Activated effector memory CD4-positive, alpha-beta T cell treated with Interleukin-2 at 50 U/mL for 16 hours (primary cell): ENCODE data around the gene SH3TC1.

Source experiments
- DNase-seq: peaks from one replicate; pipeline ENCODE4 v3.0.0-alpha.2; 2020

SH3TC1 gene

GRCh38 chr4:8198906-8199593 lies at the start of gene SH3TC1:
Gene SH3TC1 (plus strand): TSS chr4:8199290. CDS start chr4:8205195, 5,905 bp downstream.
- DNase-seq: peak; percentile 59

DNA sequence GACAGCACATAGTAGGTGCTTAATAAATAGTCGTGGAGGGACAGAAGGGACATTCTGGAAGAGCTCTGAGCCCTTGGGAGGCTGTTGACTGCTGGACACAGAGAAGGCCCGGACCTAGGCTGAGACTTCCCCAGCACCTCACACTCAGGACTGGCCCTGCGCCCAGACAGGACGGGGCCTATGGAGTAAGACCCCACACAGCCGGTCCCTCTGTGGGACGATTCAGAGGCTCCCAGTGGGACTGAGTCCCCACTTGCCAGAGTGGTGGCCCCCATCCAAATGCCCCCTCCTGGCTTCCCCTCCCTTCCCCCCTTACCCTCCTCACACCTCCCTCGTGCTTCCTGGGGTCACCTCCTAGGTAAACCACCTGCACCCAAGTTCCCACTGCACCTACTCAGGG lies 49.4 kb upstream of the SH3TC1 start:
- no peak for DNase-seq

DNA sequence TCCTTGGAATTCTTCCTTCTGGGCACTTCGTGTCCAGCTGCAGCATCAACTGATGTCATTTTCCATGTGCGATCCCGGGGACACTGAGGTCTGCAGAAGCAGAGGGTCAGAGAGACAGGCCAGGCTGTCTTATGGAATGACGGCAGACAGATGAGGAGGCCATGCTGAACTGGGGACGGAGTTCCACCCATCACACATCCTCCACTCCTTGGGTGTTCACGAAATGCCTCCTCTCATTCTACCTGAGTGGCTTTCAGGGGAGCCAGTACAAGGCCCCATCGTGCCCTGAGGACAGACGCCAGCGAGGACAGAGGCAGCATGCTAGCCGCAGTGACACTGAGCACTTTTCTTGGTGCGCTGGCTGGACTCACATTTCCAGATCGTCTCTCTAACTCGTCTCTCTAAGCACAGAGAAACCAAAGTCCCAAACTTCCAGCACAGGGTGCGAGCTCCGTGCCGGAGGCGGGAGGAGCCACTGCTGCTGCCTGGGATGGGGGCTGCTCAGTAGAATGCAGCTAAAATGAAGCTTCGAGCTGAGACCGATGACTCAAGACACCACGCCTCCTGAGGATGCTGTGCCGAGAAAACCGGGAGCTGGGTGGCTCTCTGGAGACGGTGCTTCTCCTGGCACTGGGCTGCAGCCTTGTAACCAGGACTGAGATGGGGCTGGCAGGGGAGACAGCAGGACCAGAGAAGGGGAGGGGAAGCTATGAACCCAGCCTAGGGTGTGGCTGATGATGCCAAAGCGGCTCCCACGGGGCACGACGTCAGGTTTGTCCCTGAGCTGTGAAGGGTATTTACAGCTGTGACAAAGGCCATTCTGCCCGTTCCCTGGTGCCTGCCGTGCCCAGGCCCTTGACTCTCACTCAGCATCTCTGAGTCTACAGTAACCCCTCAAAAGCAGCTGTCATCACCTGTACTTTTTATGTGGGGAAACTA lies 48.7 kb upstream of the SH3TC1 start:
- DNase-seq: no peak

DNA sequence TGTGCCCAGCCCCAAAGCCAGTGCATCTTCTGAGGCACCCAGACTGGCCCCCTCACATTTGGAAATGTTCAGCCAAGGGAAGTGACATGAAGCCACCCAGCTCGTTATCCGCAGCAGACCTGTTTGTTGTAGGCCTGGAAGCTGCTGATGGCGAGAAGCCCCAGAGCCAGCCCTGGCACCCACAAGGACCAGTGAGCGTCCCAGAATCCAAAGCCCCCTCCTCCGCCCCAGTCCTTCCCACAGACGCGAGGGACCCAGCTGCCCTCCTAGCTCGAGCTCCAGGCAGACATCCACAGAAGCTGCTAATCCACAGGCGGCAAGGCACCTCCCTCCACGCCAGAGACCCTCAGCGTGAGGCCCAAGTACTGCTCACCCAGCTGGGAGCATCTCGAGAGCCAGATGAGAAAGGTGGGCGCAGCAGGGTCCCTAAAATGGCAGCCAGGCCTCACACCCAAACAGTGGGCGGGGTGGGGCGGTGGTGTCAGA lies 47.9 kb upstream of the SH3TC1 start:
- no peak for DNase-seq

- no peak for DNase-seq
Measured at GRCh38 chr4:8152090-8152864, 46.8 kb upstream of the SH3TC1 start.

- DNase-seq: no peak
Measured at GRCh38 chr4:8152865-8153257, 46.2 kb upstream of the SH3TC1 start.

- DNase-seq: no peak
Measured at GRCh38 chr4:8153441-8153840, 45.6 kb upstream of the SH3TC1 start.

- no peak for DNase-seq
Measured at GRCh38 chr4:8155048-8155447, 44.0 kb upstream of the SH3TC1 start.

DNA sequence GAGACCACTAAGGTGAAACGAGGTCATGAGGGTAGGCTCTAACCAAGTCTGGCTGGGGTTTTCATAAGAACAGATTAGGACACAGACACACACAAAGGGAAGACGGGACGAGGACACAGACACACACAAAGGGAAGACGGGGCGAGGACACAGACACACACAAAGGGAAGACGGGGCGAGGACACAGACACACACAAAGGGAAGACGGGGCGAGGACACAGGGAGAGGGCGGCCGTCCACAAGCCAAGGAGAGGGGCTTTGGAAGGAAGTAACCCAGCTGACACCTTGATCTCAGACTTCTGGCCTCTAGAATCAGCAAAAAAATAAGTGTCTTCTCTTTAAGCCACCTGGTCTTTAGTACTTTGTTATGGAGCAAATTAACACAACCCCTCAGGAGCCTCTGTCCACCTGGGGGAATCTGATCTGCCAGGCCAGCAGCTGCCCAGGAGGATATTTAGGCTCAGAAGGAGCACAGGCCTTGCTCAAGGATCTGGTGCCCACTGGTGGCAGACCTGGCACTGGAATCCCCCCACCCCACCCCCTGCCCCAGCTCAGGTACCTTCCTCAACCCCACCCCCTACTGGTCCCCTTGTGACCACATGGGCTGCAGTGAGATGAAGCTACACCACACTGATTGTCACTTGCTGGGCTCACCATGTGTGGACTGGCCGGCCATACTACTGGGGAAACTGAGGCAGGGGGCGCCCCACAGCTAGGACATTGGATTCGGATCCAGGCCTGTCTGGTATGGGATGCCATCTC lies 43.2 kb upstream of the SH3TC1 start:
- DNase-seq: no peak

DNA sequence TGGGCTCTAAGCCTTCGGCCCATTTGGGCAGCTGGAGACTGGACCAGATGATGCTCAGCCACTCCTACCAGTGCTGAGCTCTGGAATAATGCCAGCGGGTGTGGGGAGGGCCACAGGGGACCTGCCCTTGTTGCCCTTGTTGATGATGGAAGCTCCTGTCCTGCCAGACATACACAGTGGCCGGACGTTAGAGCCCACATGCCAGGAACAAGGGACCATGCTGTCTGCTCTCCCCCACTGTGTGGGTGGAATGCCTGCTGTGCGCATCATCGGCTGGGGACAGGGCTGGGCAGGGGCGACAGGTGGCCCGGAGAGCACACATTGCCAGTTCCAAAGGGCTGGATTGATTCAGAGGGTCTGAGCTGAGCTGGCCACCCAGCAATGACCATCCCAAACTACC lies 42.5 kb upstream of the SH3TC1 start:
- DNase-seq: no peak

DNA sequence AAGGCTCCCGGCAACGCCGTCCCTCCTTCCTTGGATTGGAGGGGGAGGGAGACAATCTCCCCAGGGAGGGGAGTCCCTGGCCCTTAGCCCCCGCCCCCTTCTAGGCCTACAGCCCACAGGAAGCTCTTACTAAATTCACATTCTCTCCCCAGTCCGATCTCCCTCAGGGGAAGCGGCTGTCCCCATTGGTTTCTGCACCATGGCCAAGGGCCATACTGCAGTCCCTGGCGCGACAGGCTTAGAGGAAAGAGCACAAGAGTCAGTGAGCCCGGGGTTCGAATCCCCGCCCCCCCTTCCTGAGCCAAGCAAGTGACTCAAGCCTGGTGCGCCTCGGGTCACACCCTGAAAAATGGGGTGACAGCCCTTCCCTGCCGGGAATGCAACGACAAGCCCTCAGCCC lies 41.6 kb upstream of the SH3TC1 start:
- DNase-seq: no peak

GRCh38 chr4:8157944-8158709 lies 41.0 kb upstream of the SH3TC1 start:
- no peak for DNase-seq

- DNase-seq: peak; percentile 99
Measured at GRCh38 chr4:8158710-8159536, 40.2 kb upstream of the SH3TC1 start, which contains the start of gene ABLIM2. Gene ABLIM2 (minus strand): TSS chr4:8158813. CDS start chr4:8158689, 124 bp downstream.

GRCh38 chr4:8159537-8160232 lies 39.4 kb upstream of the SH3TC1 start:
- DNase-seq: no peak

DNA sequence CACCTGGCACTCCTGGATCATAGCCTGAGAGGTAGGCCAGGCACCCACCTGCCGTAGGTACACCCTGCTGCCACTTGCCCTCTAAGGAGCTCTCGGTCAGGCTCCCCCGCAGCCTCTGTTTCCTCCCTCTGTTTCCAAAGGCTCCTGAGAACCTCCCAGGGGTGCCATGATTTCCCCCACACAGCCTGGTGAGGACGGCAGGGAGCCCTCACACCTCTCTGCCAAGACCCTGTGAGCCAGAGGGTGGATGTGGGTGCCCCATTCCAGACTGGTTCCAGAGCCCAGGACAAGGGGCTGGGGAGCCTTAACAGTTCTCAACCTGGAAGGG lies 38.9 kb upstream of the SH3TC1 start:
- DNase-seq: no peak

DNA sequence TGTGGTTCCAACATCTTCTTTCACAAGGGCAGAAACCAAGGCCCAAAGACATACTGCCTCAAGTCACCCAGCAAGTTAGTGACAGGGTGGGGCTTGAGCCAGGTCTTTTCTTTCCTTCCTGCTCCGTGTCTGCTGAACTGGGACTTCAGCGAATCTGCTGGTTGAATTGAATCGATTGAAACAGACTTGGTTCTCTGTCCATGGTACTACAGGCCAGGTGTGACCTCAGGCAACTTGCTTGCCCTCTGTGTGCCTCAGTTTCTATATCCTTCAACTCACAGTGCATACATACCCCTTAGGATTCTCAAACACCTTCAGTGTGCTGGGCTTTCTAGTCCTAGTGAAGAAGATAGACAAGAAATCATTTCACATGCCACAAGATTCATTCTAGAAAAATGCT lies 38.5 kb upstream of the SH3TC1 start:
- DNase-seq: no peak

GRCh38 chr4:8162625-8163024 lies 36.5 kb upstream of the SH3TC1 start:
- no peak for DNase-seq

DNA sequence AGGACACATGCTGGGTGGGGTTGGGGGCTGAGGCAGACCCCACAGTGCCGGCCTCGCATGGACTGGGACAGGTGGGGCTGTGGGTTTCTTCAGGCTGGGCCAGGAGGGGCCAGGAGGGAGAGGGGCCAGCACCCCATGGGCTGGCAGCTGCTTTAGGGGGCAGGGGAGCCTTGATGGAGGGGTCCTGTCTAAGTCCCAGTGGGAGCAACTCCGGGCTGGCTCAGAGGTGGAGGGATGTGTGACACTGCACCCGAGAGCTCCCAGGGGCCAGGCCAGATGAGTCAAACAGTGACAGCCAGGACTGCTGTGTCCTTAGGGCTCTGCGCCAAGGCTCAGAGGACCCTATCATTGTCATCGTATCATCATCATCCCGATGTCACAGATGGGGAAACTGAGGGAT lies 36.1 kb upstream of the SH3TC1 start:
- DNase-seq: no peak

GRCh38 chr4:8163436-8164193 lies 35.5 kb upstream of the SH3TC1 start:
- no peak for DNase-seq
